GM21723 (cell line): Measurements from ENCODE around the gene TSN.
"Not testable (repeated sequence)": the region's sequence is repeated elsewhere in the genome, so short reads cannot be mapped to it uniquely, and the experiment has no call there.

Experiments used
- ATAC-seq: cut with Tn5 transposase; IDR thresholded peaks from one replicate; pipeline ENCODE4 v1.9.1; 2021; ENCODE audit warnings: mild to moderate bottlenecking, moderate library complexity; ENCODE audit not compliant: unreplicated experiment

Gene TSN

GRCh38 chr2:121796239-121796638 lies 40.8 kb downstream of the TSN start:
- ATAC-seq, result no peak

- ATAC-seq, result no peak
These were observed 43.2 kb downstream of the TSN start for GRCh38 chr2:121798617-121799016.

GRCh38 chr2:121801916-121802315 lies 46.5 kb downstream of the TSN start:
- no peak for ATAC-seq

GRCh38 chr2:121803503-121803902 lies 48.1 kb downstream of the TSN start:
- ATAC-seq, result no peak

GRCh38 chr2:121804340-121804739 lies 48.9 kb downstream of the TSN start:
- peak; percentile 85 for ATAC-seq

GRCh38 chr2:121804997-121805765 lies 49.7 kb downstream of the TSN start:
- ATAC-seq, result no peak

GRCh38 chr2:121805766-121806143 lies 50.3 kb downstream of the TSN start:
- no peak for ATAC-seq

- not testable (repeated sequence) for ATAC-seq
These were observed 52.3 kb downstream of the TSN start for GRCh38 chr2:121807771-121808170.

- no peak for ATAC-seq
These were observed 54.2 kb downstream of the TSN start for GRCh38 chr2:121809607-121810006.

GRCh38 chr2:121810959-121811853 lies 55.8 kb downstream of the TSN start:
- ATAC-seq, result peak; percentile 87

- ATAC-seq, result not testable (repeated sequence)
These were observed 57.6 kb downstream of the TSN start for GRCh38 chr2:121813083-121813482.

- ATAC-seq, result no peak
These were observed 59.8 kb downstream of the TSN start for GRCh38 chr2:121815216-121815615.

GRCh38 chr2:121816797-121817196 lies 61.3 kb downstream of the TSN start:
- ATAC-seq, result no peak

- not testable (repeated sequence) for ATAC-seq
These were observed 61.9 kb downstream of the TSN start for GRCh38 chr2:121817304-121817703.
